GF-D8 (cell line): ENCODE measurements around the gene TRAFD1.

Experiments
- DNase-seq: peaks from one replicate; lab custom pipeline; 2025; lab: John Stamatoyannopoulos, UW

Gene TRAFD1

GRCh38 chr12:112199136-112199535 is 73.8 kb downstream of the TRAFD1 start:
- no peak for DNase-seq
